Measurements from ENCODE around the gene ZNF558.

ZNF558 gene

DNA sequence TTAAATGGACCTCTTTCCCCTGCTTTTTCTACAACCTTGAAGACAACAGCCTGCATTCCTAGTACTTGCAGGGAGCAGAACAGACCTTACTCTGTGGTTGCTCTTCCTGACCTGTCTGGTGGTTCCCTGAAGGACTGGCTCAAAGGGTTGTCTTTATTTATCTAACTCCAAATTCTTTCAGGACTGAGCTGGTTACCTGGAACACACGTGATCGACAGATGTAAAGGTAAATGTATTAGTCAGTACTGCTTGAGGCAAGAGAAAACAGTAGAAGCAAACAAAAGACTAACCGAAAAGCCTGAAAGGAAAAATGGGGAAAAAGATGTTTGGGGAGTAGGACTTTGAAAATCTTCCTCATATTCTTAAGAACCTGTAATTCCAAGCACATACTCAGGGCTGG lies 17.9 kb downstream of the ZNF558 start:
- Histone ChIP-seq H3K9me2 (replicated peaks; ENCODE audit: insufficient read depth, low read length) (no peaks in the 10 kb centered on the region), H3K36me3 (ENCODE audit: low read length) (no peaks in the 10 kb centered on the region), H3K27me3 (ENCODE audit: low read length) (no peaks in the 10 kb centered on the region), H3K27ac (ENCODE audit: low read depth, low read length) (no peak overlapping the region), H4K20me1 (ENCODE audit: low read depth, low read length) (no peaks in the 10 kb centered on the region), H3K9ac (ENCODE audit: low read length) (no peak overlapping the region), H3F3A (ENCODE audit: insufficient read depth) (no peaks in the 10 kb centered on the region), H3K4me3 (ENCODE audit: insufficient read depth, low read length, poor library complexity, severe bottlenecking) (no peak overlapping the region), H3K9me3 (ENCODE audit: insufficient read depth, low read length) (peaks cover 33% of the 10 kb centered on the region), H3K4me2 (ENCODE audit: low read depth, low read length, poor library complexity, severe bottlenecking) (no peak overlapping the region), H3K79me2 (ENCODE audit: insufficient read depth, low read length) (no peaks in the 10 kb centered on the region), H2AFZ (ENCODE audit: low read depth, low read length, severe bottlenecking) (no peak overlapping the region)
- TF ChIP-seq, protein P1, sequence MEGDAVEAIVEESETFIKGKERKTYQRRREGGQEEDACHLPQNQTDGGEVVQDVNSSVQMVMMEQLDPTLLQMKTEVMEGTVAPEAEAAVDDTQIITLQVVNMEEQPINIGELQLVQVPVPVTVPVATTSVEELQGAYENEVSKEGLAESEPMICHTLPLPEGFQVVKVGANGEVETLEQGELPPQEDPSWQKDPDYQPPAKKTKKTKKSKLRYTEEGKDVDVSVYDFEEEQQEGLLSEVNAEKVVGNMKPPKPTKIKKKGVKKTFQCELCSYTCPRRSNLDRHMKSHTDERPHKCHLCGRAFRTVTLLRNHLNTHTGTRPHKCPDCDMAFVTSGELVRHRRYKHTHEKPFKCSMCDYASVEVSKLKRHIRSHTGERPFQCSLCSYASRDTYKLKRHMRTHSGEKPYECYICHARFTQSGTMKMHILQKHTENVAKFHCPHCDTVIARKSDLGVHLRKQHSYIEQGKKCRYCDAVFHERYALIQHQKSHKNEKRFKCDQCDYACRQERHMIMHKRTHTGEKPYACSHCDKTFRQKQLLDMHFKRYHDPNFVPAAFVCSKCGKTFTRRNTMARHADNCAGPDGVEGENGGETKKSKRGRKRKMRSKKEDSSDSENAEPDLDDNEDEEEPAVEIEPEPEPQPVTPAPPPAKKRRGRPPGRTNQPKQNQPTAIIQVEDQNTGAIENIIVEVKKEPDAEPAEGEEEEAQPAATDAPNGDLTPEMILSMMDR (IDR thresholded peaks at IDR 0.05; ENCODE audit: insufficient read depth, low read length, poor library complexity, severe bottlenecking): no peak
- no peak for TF ChIP-seq EZH2phosphoT487 (conservative IDR thresholded peaks at IDR 0.05; ENCODE audit: low read length)

DNA sequence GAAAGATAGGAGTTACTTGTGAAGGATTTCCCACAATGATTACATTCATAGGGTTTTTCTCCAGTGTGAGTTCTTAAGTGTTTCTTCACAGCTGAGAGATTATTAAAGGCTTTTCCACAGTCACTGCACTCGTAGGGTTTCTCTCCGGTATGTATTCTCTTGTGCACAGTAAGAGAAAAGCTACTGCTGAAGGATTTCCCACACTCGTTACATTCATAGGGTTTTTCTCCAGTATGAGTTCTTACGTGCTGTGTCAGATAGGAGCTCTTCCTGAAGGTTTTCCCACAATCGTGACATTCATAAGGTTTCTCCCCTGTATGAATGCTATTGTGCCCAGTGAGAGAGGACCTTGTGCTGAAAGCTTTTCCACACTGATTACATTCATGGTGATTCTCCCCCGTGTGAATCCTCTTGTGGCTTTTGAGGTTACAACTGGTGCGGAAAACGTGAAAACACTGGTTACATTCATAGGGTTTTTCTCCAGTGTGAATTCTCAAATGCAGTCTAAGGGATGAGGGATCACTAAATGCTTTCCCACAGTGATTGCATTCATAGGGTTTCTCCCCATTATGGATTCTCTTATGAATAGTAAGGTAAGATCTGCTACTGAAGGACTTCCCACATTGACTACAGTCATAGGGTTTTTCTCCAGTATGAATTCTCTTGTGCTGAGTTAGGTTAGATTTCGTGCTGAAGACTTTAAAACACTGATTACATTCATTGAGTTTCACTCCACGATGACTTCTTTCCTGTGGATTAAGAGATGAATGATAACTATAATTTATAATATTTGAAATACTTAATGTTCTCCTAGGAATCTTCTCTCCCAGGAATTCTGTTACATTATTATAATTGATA lies 20.6 kb downstream of the ZNF558 start:
- TF ChIP-seq, protein P1 (IDR thresholded peaks at IDR 0.05; ENCODE audit: insufficient read depth, low read length, poor library complexity, severe bottlenecking): no peak
- TF ChIP-seq EZH2phosphoT487 (conservative IDR thresholded peaks at IDR 0.05; ENCODE audit: low read length): no peak
- Histone ChIP-seq H3K9me3 (ENCODE audit: insufficient read depth, low read length) (peaks cover 41% of the 10 kb centered on the region), H3K4me3 (ENCODE audit: insufficient read depth, low read length, poor library complexity, severe bottlenecking) (peak overlapping the region; percentile 20), H2AFZ (ENCODE audit: low read depth, low read length, severe bottlenecking) (no peak overlapping the region), H3K79me2 (ENCODE audit: insufficient read depth, low read length) (no peaks in the 10 kb centered on the region), H3F3A (ENCODE audit: insufficient read depth) (no peaks in the 10 kb centered on the region), H3K27me3 (ENCODE audit: low read length) (no peaks in the 10 kb centered on the region), H3K36me3 (ENCODE audit: low read length) (no peaks in the 10 kb centered on the region), H3K4me2 (ENCODE audit: low read depth, low read length, poor library complexity, severe bottlenecking) (no peak overlapping the region), H3K9me2 (replicated peaks; ENCODE audit: insufficient read depth, low read length) (no peaks in the 10 kb centered on the region), H4K20me1 (ENCODE audit: low read depth, low read length) (no peaks in the 10 kb centered on the region), H3K9ac (ENCODE audit: low read length) (no peak overlapping the region), H3K27ac (ENCODE audit: low read depth, low read length) (no peak overlapping the region)

GRCh38 chr19:8806661-8807060 lies 25.4 kb downstream of the ZNF558 start:
- no peaks in the 10 kb centered on the region for H3K9me2 ChIP-seq (replicated peaks; ENCODE audit: insufficient read depth, low read length)
- H2AFZ ChIP-seq (ENCODE audit: low read depth, low read length, severe bottlenecking): no peak overlapping the region
- no peak overlapping the region for H3K9ac ChIP-seq (ENCODE audit: low read length)
- H3K27ac ChIP-seq (ENCODE audit: low read depth, low read length): no peak overlapping the region
- H3F3A ChIP-seq (ENCODE audit: insufficient read depth): no peaks in the 10 kb centered on the region
- H3K36me3 ChIP-seq (ENCODE audit: low read length): no peaks in the 10 kb centered on the region
- no peak for TF ChIP-seq EZH2phosphoT487 (conservative IDR thresholded peaks at IDR 0.05; ENCODE audit: low read length)
- TF ChIP-seq, protein P1 (IDR thresholded peaks at IDR 0.05; ENCODE audit: insufficient read depth, low read length, poor library complexity, severe bottlenecking): no peak
- peaks cover 31% of the 10 kb centered on the region for H3K9me3 ChIP-seq (ENCODE audit: insufficient read depth, low read length)
- H4K20me1 ChIP-seq (ENCODE audit: low read depth, low read length): no peaks in the 10 kb centered on the region
- no peak overlapping the region for H3K4me3 ChIP-seq (ENCODE audit: insufficient read depth, low read length, poor library complexity, severe bottlenecking)
- H3K79me2 ChIP-seq (ENCODE audit: insufficient read depth, low read length): no peaks in the 10 kb centered on the region
- H3K4me2 ChIP-seq (ENCODE audit: low read depth, low read length, poor library complexity, severe bottlenecking): no peak overlapping the region
- no peaks in the 10 kb centered on the region for H3K27me3 ChIP-seq (ENCODE audit: low read length)

All from SU-DHL-6 (cell line).